ENCODE results near the gene UNC5B.

Gene UNC5B

GRCh38 chr10:71302874-71303568 is 90.7 kb downstream of the UNC5B start:
- DNase-seq = peak; percentile 52

- no peak for DNase-seq
Measured at GRCh38 chr10:71303569-71303907, 91.2 kb downstream of the UNC5B start.

- DNase-seq = no peak
Measured at GRCh38 chr10:71304914-71305313, 92.5 kb downstream of the UNC5B start.

DNA sequence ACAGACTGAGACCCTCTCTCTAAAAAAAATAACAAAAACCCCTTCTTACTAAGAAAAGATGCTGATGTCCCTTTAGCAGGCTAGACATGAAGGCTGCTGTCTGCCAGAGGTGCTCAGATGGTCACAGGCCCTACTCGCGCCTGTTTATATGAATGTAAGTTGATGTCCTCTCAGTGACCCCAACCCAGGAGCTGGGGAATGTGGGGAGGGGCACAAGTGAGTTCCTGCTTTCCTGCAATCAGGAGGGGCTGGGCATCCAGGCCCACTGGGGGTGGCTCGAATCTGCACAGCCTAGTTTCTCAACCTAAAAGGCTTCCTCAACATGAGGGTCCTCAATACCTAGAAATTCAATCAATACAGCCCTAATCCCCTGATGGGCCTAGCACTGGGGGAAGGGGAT is 94.6 kb downstream of the UNC5B start:
- no peak for DNase-seq

GRCh38 chr10:71307469-71308085 is 95.2 kb downstream of the UNC5B start:
- no peak for DNase-seq

- no peak for DNase-seq
Measured at GRCh38 chr10:71308244-71308643, 95.9 kb downstream of the UNC5B start.

- DNase-seq = no peak
Measured at GRCh38 chr10:71308985-71309384, 96.6 kb downstream of the UNC5B start.

DNA sequence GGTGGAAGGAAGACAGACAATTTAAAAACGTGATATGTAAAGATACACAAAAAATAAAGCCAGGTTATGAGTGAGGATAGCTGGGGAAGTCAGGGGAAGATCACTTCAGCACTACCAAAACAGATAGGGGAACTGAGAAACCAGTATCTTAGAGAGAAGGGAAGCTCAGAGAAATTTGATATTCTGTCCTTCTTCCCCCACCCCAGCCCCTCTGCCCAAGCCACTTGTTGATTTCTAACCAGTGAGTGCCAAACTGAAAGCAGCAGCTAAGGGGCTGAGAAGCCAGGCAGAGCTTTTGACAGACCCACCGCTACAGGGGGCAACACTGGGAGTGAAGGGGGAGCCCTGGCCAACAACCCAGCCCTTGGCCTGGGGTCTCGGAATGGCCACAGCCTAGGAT is 97.5 kb downstream of the UNC5B start:
- no peak for DNase-seq

GRCh38 chr10:71312220-71312619 is 99.8 kb downstream of the UNC5B start:
- no peak for DNase-seq

DNA sequence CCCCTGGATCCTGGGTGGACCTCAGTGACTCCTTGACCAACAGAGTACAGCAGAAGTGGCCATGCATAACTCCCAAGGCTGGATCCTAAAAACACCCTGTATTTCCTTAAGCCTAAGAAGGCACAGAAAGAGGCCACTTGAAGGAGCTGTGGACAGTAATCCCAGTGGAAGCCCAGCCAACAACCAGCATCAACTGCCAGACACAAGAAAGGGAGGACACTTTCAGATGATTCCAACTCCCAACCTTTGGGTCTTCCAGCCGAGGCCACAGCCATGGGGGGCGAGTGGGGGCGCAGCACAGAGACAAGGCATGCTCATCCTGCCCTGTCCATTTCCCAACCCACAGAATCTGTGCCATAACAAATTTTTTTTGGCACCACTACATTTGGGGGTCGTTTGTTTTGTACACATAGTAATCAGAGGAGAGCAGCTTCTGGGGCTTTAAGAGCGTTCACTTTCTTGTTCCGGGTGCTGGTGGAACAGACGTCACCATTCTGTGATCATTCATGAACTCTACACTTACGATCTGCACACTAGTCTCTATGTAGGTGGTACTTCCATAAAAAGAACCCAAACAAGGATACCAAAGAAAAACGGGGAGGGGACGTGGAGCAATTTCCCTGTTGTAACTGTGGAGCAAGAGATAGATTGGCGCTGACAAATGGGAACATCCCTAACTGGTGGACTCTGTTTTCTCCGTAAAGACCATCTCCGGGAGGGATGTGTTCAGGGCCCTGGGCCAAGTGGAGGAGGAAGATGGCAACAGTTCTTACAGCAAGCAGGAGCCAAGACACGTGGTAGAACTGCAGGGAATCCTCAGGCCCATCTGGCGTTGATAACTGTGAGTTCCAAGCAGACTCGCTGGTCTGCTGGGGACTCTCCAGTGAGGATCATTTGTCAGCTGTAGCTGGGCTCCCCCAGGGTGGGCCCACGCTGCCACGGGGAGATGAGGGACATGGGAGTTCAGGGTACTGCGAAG is 100.7 kb downstream of the UNC5B start:
- no peak for DNase-seq

- peak; percentile 64 for DNase-seq
Measured at GRCh38 chr10:71314028-71314693, 101.8 kb downstream of the UNC5B start.

DNA sequence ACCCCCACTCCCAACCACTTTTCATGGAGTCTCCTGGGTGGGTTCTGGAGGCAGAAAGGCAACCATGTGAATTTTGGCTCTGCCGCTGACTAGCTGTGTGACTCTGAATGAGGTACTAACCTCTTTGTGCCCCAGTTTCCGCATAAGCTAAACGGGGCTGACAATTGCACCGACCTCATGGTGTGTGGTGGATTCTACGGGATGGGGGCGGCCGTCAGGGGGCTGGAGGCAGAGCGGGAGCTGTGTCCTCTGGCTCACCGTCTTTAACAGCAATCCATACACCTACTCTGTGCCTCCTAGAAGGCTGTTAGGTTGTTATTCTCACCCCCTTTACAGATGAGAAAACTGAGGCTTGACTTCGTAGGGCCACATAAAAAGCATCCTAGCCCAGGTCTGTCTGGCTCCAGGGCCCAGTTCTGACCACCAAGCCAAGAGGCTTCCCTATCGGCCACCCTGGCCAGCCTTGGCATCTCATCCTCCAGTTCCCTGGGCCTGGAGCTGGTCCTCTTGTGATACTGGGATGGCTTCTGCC is 102.4 kb downstream of the UNC5B start:
- DNase-seq = no peak

- DNase-seq = no peak
Measured at GRCh38 chr10:71316056-71316785, 103.9 kb downstream of the UNC5B start.

DNA sequence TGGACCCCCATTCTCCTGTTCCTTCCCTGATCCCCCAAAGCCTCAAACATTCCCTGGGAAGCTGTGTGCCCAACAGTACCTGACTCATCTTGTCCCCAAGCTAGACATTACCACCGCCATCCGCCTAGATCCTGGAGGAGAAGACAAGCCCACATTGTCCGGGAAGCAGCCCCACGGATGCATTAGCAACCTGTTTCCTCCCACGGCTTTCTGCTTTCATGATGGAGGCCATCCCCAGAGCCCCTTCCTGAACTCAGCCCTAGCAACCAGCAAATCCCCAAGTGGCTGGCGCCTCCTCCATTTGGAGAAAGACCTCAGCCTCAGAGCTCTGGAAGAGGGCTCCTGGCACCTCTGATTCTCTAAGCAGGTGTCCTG is 104.4 kb downstream of the UNC5B start:
- no peak for DNase-seq

- DNase-seq = no peak
Measured at GRCh38 chr10:71317739-71318138, 105.4 kb downstream of the UNC5B start.

- peak; percentile 89 for DNase-seq
Measured at GRCh38 chr10:71319042-71319799, 106.9 kb downstream of the UNC5B start, which contains the start of gene SLC29A3. Gene SLC29A3, plus strand, starts transcription at chr10:71319259. Its CDS starts 51 bp downstream, at chr10:71319310.

- no peak for DNase-seq
Measured at GRCh38 chr10:71319800-71320392, 107.5 kb downstream of the UNC5B start.

DNA sequence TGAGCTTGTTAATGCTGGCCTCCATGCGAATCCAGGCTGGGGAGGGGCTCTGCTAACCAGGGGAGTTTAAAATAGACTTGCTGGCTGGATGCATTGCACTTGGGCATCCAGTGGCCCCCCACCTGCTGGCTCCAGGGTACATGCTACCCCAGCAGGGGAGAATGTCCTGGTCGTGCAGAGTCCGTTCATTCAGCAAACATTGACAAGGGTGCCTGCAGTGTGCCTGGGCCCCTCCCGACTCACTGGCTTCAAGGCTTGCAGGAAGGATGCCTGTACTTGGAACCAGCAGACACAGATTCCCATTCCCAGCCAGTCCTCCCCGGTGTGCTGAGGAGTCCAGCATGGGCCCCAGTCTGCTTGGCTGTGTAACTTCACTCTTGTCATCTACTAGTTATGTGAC is 108.2 kb downstream of the UNC5B start:
- no peak for DNase-seq

DNA sequence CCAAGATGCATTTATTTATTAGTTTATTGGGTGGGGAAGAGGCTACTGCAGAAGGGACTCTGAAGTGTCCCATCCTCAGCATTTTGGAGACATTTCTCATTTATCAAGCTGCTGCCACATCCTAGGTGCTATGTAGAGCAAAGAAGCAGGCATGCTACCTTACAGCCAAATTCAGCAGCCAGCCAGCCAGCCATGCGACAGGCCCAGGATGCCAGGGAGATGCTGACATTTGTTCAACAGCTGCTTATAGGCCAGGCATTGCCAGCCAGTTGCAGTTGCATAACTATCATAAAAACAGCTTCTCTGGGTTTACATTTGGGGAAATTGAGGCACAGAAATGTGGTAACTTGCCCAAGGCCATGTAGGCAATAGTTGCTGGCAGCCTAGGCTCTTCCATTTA is 109.0 kb downstream of the UNC5B start:
- DNase-seq = no peak

DNA sequence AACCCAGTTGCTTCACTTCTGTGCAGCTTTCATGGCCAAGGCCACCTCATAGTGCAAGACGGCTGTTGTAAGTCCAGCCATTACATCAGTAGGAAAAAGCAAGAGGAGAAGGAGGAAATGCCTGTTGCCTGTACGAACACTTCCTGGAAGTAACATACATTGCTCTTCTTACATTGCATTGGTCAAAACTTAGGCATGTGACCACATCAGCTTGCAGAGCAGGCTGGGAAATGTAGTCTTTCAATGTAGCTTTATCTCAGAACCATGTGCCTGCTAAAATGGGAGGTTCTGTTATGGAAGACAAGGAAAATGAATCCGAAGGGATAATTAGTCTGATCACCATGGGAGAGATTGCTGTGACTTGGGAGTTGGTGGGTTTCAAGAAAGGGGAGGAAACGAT is 111.0 kb downstream of the UNC5B start:
- DNase-seq = peak; percentile 50

DNA sequence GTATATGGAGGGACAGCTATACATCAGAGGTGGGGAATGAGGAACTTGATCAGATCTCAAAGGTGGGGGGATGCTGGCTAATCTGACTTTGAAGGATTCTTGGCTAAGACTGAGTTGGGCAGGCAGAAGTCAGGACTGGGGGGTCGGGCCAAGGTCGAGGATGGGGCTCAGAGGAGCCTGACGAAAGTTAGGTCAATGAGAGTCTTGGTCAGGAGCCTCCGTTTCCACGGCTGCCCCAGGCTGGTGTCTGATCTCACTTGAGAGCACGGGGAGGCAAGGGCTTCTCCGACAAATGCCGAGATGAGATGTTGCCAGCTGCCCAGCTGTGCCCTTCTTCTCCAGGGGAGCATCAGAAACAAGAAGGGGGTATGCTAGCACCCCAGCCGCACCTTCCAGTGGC is 112.4 kb downstream of the UNC5B start:
- no peak for DNase-seq
